Stomach (tissue), 9 donors: ENCODE results near the gene MAGI1. TPM values are rescaled to one million over a fixed set of nuclear protein-coding genes. Genes with fewer than 3 reads are reported as not detected.

Experiments used
- DNase-seq, 2 donors: peaks; one replicate each; pipeline versions ENCODE4 v3.0.0 to v3.0.0-alpha.2; 2013 to 2019
- H3K27ac ChIP-seq, 5 donors: fragments of 200-600 bp in 4 of 5; sonication (generic) in 4 of 5; one replicate each; pipeline ENCODE4 v1.5.1; 2013 to 2019; ENCODE audit warnings: mild to moderate bottlenecking in 1 of 5, moderate library complexity in 1 of 5
- H3K27me3 ChIP-seq, 3 donors: fragments of 200-600 bp; sonication (generic); one replicate each; pipeline ENCODE4 v1.5.1; 2017 to 2019; ENCODE audit warnings: mixed run types in 1 of 3
- H3K36me3 ChIP-seq, 4 donors: fragments of 200-600 bp; sonication (generic); 1 replicate in 3 of 4; 2 replicates in 1 of 4; pipeline ENCODE4 v1.5.1; 2016 to 2019
- H3K4me1 ChIP-seq, 4 donors: fragments of 200-600 bp; sonication (generic); one replicate each; pipeline ENCODE4 v1.5.1; 2016 to 2019
- H3K4me3 ChIP-seq, 4 donors: fragments of 200-600 bp; sonication (generic) in 3 of 4; one replicate each; pipeline ENCODE4 v1.5.1; 2016 to 2019; ENCODE audit warnings: mild to moderate bottlenecking in 1 of 4
- H3K9me3 ChIP-seq, 4 donors: fragments of 200-600 bp; sonication (generic); one replicate each; pipeline ENCODE4 v1.5.1; 2016 to 2019
- CTCF ChIP-seq, 7 experiments: fragments of 450-650 bp in 4 of 7; fragments of 200-600 bp in 3 of 7; sonication (generic) in 3 of 7; IDR thresholded peaks; one replicate each; pipeline ENCODE4 v1.5.1; 2016 to 2019; ENCODE audit warnings: antibody characterized with exemption in 7 of 7, control low read depth in 2 of 7, mild to moderate bottlenecking in 1 of 7
- EP300 ChIP-seq: sonication (generic); formaldehyde crosslinking; IDR thresholded peaks from one replicate; pipeline ENCODE4 v1.6.1; 2017; ENCODE audit warnings: antibody characterized with exemption
- POLR2A ChIP-seq, 4 donors: fragments of 450-650 bp; IDR thresholded peaks; one replicate each; pipeline ENCODE4 v1.6.1; 2016; ENCODE audit warnings: antibody characterized with exemption in 4 of 4, control low read depth in 2 of 4, mild to moderate bottlenecking in 1 of 4, moderate library complexity in 1 of 4
- POLR2AphosphoS5 ChIP-seq, 3 donors: sonication (generic); formaldehyde crosslinking; IDR thresholded peaks; one replicate each; pipeline ENCODE4 v1.6.1; 2016; ENCODE audit warnings: antibody characterized with exemption in 3 of 3
- WGBS, 5 donors: extraction: QIAGEN DNeasy Blood & Tissue Kit in 3 of 5; methylation state at CpG; one replicate each; pipeline versions ENCODE4 v1.1.5 to v1.1.7; 2013 to 2018; 5-methylcytosine and 5-hydroxymethylcytosine counted together
- intact Hi-C: fragments of 100-400 bp; cut with DNase I; formaldehyde crosslinking; loops from one replicate; pipeline ENCODE4 v1.15.1; 2023; ENCODE audit warnings: low total_unique reads
- polyA plus RNA-seq, 3 donors: library from polyadenylated mRNA; stranded (reverse); fragments of 200-250 nt; gene quantifications; one replicate each; pipeline ENCODE4 v1.2.3, GENCODE V29; 2013
- total RNA-seq, 5 donors: library from RNA; depleted of rRNA; stranded (reverse); fragments of >200 nt; gene quantifications; one replicate each; pipeline versions ENCODE4 v1.1.0 to v1.2.3, GENCODE V29; 2014 to 2016
- donor health status: healthy with polysubstance abuse.
- donor health status: Bipolar disorder and iron deficiency.
- donor health status: healthy.

Gene MAGI1
- total and polyA plus RNA-seq, 8 donors = 5.7 to 237 (median 84.8) TPM

GRCh38 chr3:65466300-65466988 lies 572.3 kb downstream of the MAGI1 start:
- Histone ChIP-seq H3K36me3 (peaks cover 0 to 3% (median 0%) of the 10 kb centered on the region in 4 donors), H3K4me1 (no peaks in the 10 kb centered on the region), H3K27me3 (no peaks in the 10 kb centered on the region), H3K9me3 (no peaks in the 10 kb centered on the region), H3K4me3 (no peak overlapping the region), H3K27ac (no peak overlapping the region)
- DNase-seq = no peak
- intact Hi-C loops = no loop called here
- 86 to 93% (median 90%) methylated on average over 5 of the region's 5 CpGs for WGBS, 5 donors
- no peak for TF ChIP-seq POLR2A (IDR thresholded peaks at IDR 0.05)
- no peak for TF ChIP-seq EP300
- TF ChIP-seq POLR2AphosphoS5 (IDR thresholded peaks at IDR 0.05) = no peak
- TF ChIP-seq CTCF (IDR thresholded peaks at IDR 0.05) = no peak

- intact Hi-C loops = no loop called here
- peaks cover 0 to 6% (median 0%) of the 10 kb centered on the region in 4 donors for H3K4me1 ChIP-seq
- H3K9me3 ChIP-seq = no peaks in the 10 kb centered on the region
- peaks cover 0 to 7% (median 0%) of the 10 kb centered on the region in 4 donors for H3K36me3 ChIP-seq
- no peak overlapping the region for H3K27ac ChIP-seq
- H3K4me3 ChIP-seq = no peak overlapping the region
- no peak for TF ChIP-seq POLR2AphosphoS5 (IDR thresholded peaks at IDR 0.05)
- no peak for TF ChIP-seq EP300
- no peak for TF ChIP-seq POLR2A (IDR thresholded peaks at IDR 0.05)
- TF ChIP-seq CTCF (IDR thresholded peaks at IDR 0.05) = no peak
- no peak for DNase-seq
- H3K27me3 ChIP-seq = no peaks in the 10 kb centered on the region
- WGBS, 5 donors = 90 to 96% (median 95%) methylated on average over 6 of the region's 6 CpGs
These were observed 588.8 kb downstream of the MAGI1 start for GRCh38 chr3:65449841-65450428.

DNA sequence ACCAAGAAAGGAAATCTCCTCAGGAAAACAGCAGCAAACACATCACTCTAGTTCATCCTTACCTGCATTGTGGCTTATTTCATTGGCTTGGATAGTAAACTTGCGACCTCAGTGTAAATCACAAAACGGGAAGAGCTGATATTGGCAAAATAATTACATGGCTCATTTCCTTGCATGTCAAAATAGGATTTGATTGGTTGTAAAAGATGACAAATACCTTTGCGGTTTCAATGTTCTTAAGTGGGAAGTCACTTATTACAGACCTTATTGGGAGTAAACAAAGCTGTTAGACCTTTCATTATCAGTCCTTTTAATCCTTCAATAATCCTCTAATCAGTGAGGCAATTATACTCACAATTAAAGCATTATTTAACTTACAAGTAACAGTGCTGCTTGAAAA lies 590.6 kb downstream of the MAGI1 start:
- Histone ChIP-seq H3K27ac (no peak overlapping the region), H3K27me3 (no peaks in the 10 kb centered on the region), H3K36me3 (peaks cover 0 to 6% (median 0%) of the 10 kb centered on the region in 4 donors), H3K4me3 (no peak overlapping the region), H3K9me3 (no peaks in the 10 kb centered on the region), H3K4me1 (peaks cover 0 to 9% (median 0%) of the 10 kb centered on the region in 4 donors)
- 64 to 84% (median 76%) methylated on average over 3 of the region's 3 CpGs for WGBS, 5 donors
- no peak for TF ChIP-seq POLR2AphosphoS5 (IDR thresholded peaks at IDR 0.05)
- no peak for TF ChIP-seq POLR2A (IDR thresholded peaks at IDR 0.05)
- TF ChIP-seq CTCF (IDR thresholded peaks at IDR 0.05) = no peak
- no peak for TF ChIP-seq EP300
- intact Hi-C loops = no loop called here
- no peak for DNase-seq

DNA sequence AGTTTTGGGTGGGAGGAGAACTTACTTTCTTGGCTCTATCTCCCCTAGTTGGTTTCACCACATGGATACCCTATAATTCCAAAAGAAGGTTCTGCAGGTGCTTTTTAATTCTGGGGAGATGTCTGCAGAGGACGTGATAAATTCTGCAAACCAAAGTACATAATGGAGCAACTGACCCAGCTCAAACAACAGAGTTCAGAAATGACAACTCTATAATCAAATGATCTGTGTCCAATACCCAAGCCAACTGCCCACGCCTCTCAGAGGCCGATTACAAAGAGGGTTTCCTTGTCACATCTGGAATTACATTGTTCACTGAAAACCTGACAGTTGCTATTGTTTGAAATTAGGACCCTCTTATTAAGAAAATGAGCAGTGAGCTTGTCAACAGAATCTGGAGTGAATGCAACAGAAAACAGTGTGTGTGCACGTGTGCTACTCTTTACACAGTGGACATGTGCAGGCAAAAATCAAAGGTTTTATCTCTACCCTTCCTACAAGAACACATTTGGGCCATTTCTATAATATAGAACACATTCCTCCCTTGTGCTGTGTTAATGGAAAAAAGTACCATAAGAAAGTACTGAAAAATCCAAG lies 593.0 kb downstream of the MAGI1 start:
- peaks cover 0 to 15% (median 4%) of the 10 kb centered on the region in 4 donors for H3K36me3 ChIP-seq
- H3K9me3 ChIP-seq = no peaks in the 10 kb centered on the region
- no peaks in the 10 kb centered on the region for H3K27me3 ChIP-seq
- TF ChIP-seq CTCF (IDR thresholded peaks at IDR 0.05) (no peak), POLR2A (IDR thresholded peaks at IDR 0.05) (no peak), POLR2AphosphoS5 (IDR thresholded peaks at IDR 0.05) (no peak), EP300 (no peak)
- DNase-seq = no peak
- WGBS, 5 donors = 62 to 77% (median 69%) methylated on average over 4 of the region's 4 CpGs
- no peak overlapping the region for H3K27ac ChIP-seq
- H3K4me1 ChIP-seq = peaks cover 0 to 5% (median 0%) of the 10 kb centered on the region in 4 donors
- intact Hi-C loops = no loop called here
- H3K4me3 ChIP-seq = no peak overlapping the region
